ENCODE data around the gene FOXD2.

- no peak for TF ChIP-seq FOXA1 (IDR thresholded peaks at IDR 0.05)
- TF ChIP-seq FOXK2 (IDR thresholded peaks at IDR 0.05) = no peak
- no peak for TF ChIP-seq BHLHE40 (IDR thresholded peaks at IDR 0.05; ENCODE audit: borderline replicate concordance)
- no peak for TF ChIP-seq NFRKB (IDR thresholded peaks at IDR 0.05)
- TF ChIP-seq HDGF (IDR thresholded peaks at IDR 0.05; ENCODE audit: borderline replicate concordance) = no peak
- TF ChIP-seq SP1 (IDR thresholded peaks at IDR 0.05) = no peak
- TF ChIP-seq TARDBP (IDR thresholded peaks at IDR 0.05) = no peak
- TF ChIP-seq ZNF384 (IDR thresholded peaks at IDR 0.05) = no peak
- TF ChIP-seq CTBP1 (IDR thresholded peaks at IDR 0.05; ENCODE audit: borderline replicate concordance) = no peak
- TF ChIP-seq L3MBTL2 (conservative IDR thresholded peaks at IDR 0.05) = no peak
- TF ChIP-seq ELF4 (IDR thresholded peaks at IDR 0.05) = no peak
- no peak for TF ChIP-seq ARNT (IDR thresholded peaks at IDR 0.05)
- no peak for TF ChIP-seq SUZ12 (IDR thresholded peaks at IDR 0.05)
- TF ChIP-seq LEF1 (IDR thresholded peaks at IDR 0.05; ENCODE audit: borderline replicate concordance) = no peak
Observed at GRCh38 chr1:47396671-47397196, 41.1 kb upstream of the FOXD2 start.

All from HEK293T (cell line).